BJ (cell line): ENCODE results near the gene HNRNPA0. TPM values are rescaled to one million over a fixed set of nuclear protein-coding genes. Genes with fewer than 3 reads are reported as not detected.

Experiments used
- CTCF ChIA-PET: fragments of 350-600 bp; formaldehyde crosslinking; extraction: SDS; loops from one replicate; lab custom pipeline; 2021; ENCODE audit warnings: antibody characterized with exemption, inconsistent platforms; lab: Yijun Ruan, JAX
- POLR2A ChIA-PET: fragments of 300-600 bp; sonication (Branson Sonifier 250); formaldehyde crosslinking; extraction: SDS; loops from one replicate; lab custom pipeline; 2021; ENCODE audit warnings: antibody characterized with exemption; lab: Charles Lee
- DNase-seq: peaks from one replicate; pipeline ENCODE4 v3.0.0-alpha.2; 2011; ENCODE audit warnings: low read depth
- H3K27me3 ChIP-seq: 2 replicates; pipeline ENCODE4 v1.6.0; 2011; ENCODE audit warnings: low read length; ENCODE audit not compliant: control insufficient read depth, insufficient read depth
- H3K36me3 ChIP-seq: 2 replicates; pipeline ENCODE4 v1.5.1; 2011; ENCODE audit warnings: low read length; ENCODE audit not compliant: control insufficient read depth, insufficient read depth
- H3K4me3 ChIP-seq: 2 replicates; pipeline ENCODE4 v1.5.1; 2011; ENCODE audit warnings: low read depth, mild to moderate bottlenecking, control low read depth, low read length
- CTCF ChIP-seq: IDR thresholded peaks from 2 replicates; pipeline ENCODE4 v1.5.1; 2011; ENCODE audit warnings: low read depth, mild to moderate bottlenecking, control low read depth, inconsistent platforms, low read length, moderate library complexity; ENCODE audit not compliant: insufficient read depth
- polyA plus RNA-seq: library from polyadenylated mRNA; depleted of rRNA; stranded (reverse); fragments of >200 nt; gene quantifications from 2 replicates; pipeline ENCODE4 v1.2.3, GENCODE V29; 2011

HNRNPA0 gene
- polyA plus RNA-seq, 1 experiment, result 10.2 TPM

- H3K27me3 ChIP-seq, result no peaks in the 10 kb centered on the region
- DNase-seq, result no peak
- CTCF ChIA-PET, result interaction anchor here (0.6 to 2.7 kb wide), 2 partner anchors 8 to 144 kb away, joined by 4 to 19 read pairs; no protein-coding TSS in a partner anchor
- no peak overlapping the region for H3K4me3 ChIP-seq
- POLR2A ChIA-PET, result no interaction called here
- no peaks in the 10 kb centered on the region; the same call in 1 of the 2 replicates for H3K36me3 ChIP-seq
- TF ChIP-seq CTCF, result no peak
Observed at GRCh38 chr5:137750436-137750835, 3.7 kb downstream of the HNRNPA0 start.

- H3K36me3 ChIP-seq, result no peaks in the 10 kb centered on the region; the same call in 1 of the 2 replicates
- POLR2A ChIA-PET, result no interaction called here
- DNase-seq, result no peak
- CTCF ChIA-PET, result interaction anchor here (0.6 to 11.8 kb wide), 4 partner anchors 87 to 315 kb away, joined by 3 to 141 read pairs (median 3); no protein-coding TSS in a partner anchor
- H3K4me3 ChIP-seq, result no peak overlapping the region
- no peaks in the 10 kb centered on the region for H3K27me3 ChIP-seq
- TF ChIP-seq CTCF, result no peak
Observed at GRCh38 chr5:137747848-137748247, 6.3 kb downstream of the HNRNPA0 start.

- DNase-seq, result no peak
- POLR2A ChIA-PET, result interaction anchor here (0.7 kb wide), 1 partner anchor 84 kb away, joined by 10 read pairs; no protein-coding TSS in a partner anchor
- Histone ChIP-seq H3K4me3 (no peak overlapping the region), H3K27me3 (no peaks in the 10 kb centered on the region), H3K36me3 (no peaks in the 10 kb centered on the region)
- peak; percentile 67 for TF ChIP-seq CTCF
- CTCF ChIA-PET, result interaction anchor here (0.6 to 14.5 kb wide), 20 partner anchors 8 to 941 kb away, joined by 3 to 247 read pairs (median 6); partner anchors contain the start of gene HNRNPA0
Observed at GRCh38 chr5:137743031-137743640, 11.0 kb downstream of the HNRNPA0 start.

- Histone ChIP-seq H3K27me3 (no peaks in the 10 kb centered on the region), H3K4me3 (no peak overlapping the region), H3K36me3 (no peaks in the 10 kb centered on the region)
- DNase-seq, result no peak
- CTCF ChIA-PET, result interaction anchor here (0.5 to 14.5 kb wide), 17 partner anchors 9 to 939 kb away, joined by 3 to 247 read pairs (median 6); partner anchors contain the start of gene HNRNPA0
- POLR2A ChIA-PET, result interaction anchor here (0.5 kb wide), 1 partner anchor 99 kb away, joined by 3 read pairs; no protein-coding TSS in a partner anchor
- no peak for TF ChIP-seq CTCF
Observed at GRCh38 chr5:137741718-137742117, 12.4 kb downstream of the HNRNPA0 start.

- TF ChIP-seq CTCF, result no peak
- no peaks in the 10 kb centered on the region for H3K27me3 ChIP-seq
- POLR2A ChIA-PET, result no interaction called here
- CTCF ChIA-PET, result interaction anchor here (1.8 to 14.5 kb wide), 3 partner anchors 81 to 117 kb away, joined by 6 to 247 read pairs (median 141); no protein-coding TSS in a partner anchor
- H3K4me3 ChIP-seq, result no peak overlapping the region
- no peak for DNase-seq
- H3K36me3 ChIP-seq, result no peaks in the 10 kb centered on the region
Observed at GRCh38 chr5:137739737-137740136, 14.4 kb downstream of the HNRNPA0 start.
